RWPE2 (cell line): ENCODE data around the gene DGKQ.

ENCODE experiments used
- ATAC-seq: fragments of 200-7000 bp; cut with Tn5 transposase; 3 replicates; pipeline ENCODE4 v1.9.1; 2021; ENCODE audit warnings: low read depth
- DNase-seq: peaks from one replicate; pipeline ENCODE4 v3.0.0-alpha.2; 2020; ENCODE audit warnings: low spot score
- H3K27ac ChIP-seq: fragments of 450-650 bp; 2 replicates; pipeline ENCODE4 v1.5.1; 2017; ENCODE audit warnings: mild to moderate bottlenecking; ENCODE audit not compliant: poor library complexity, severe bottlenecking
- H3K27me3 ChIP-seq: fragments of 250-450 bp; sonication (Bioruptor Pico); 2 replicates; pipeline ENCODE4 v1.5.1; 2021; ENCODE audit warnings: mild to moderate bottlenecking, moderate library complexity; ENCODE audit not compliant: insufficient read depth, poor library complexity, severe bottlenecking
- H3K36me3 ChIP-seq: fragments of 250-450 bp; sonication (Bioruptor Pico); 2 replicates; pipeline ENCODE4 v1.5.1; 2020; ENCODE audit warnings: low read depth, mild to moderate bottlenecking, moderate library complexity
- H3K4me1 ChIP-seq: fragments of 250-450 bp; sonication (Bioruptor Pico); 2 replicates; pipeline ENCODE4 v1.5.1; 2021; ENCODE audit warnings: mild to moderate bottlenecking, moderate library complexity; ENCODE audit not compliant: insufficient read depth, poor library complexity, severe bottlenecking
- H3K4me3 ChIP-seq: fragments of 250-450 bp; sonication (Bioruptor Pico); 2 replicates; pipeline ENCODE4 v1.5.1; 2021; ENCODE audit warnings: mild to moderate bottlenecking, moderate library complexity; ENCODE audit not compliant: severe bottlenecking
- H3K9me3 ChIP-seq: fragments of 250-450 bp; sonication (Bioruptor Pico); 2 replicates; pipeline ENCODE4 v1.5.1; 2021; ENCODE audit warnings: mild to moderate bottlenecking, moderate library complexity; ENCODE audit not compliant: severe bottlenecking
- TF ChIP-seq, protein P1 (sequence below): fragments of 450-650 bp; IDR thresholded peaks from one replicate; pipeline ENCODE4 v1.5.1; 2017; ENCODE audit warnings: mild to moderate bottlenecking, moderate library complexity; ENCODE audit not compliant: poor library complexity, severe bottlenecking

The DGKQ gene

DNA sequence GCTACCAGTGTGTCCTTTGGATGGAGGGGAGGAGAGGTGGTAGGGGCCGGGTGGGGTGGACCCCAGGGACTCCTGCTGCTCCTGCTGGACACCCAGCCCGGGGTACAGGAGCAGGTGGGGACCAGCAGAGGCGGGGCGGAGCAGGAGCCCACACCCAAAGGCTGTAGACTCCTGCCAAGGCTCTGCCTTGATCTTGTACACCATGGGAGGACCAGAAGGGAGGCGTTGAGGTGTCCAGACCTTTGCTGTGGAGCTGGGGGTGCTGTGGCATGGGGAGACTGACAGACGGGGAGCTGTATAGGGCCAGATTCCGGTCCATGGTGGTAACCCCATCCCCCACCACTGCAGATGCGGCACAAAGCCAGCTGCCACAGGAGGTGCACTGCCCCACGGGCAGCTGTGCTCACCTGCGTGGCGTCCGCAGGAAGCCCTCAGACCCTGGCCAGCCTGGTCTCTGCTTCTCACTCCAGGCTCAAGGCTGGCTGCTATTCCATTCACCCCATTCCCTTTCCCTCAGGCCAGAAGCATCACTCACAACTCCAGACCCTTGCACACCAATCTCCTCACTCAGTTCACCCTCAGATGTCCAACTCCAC is 24.8 kb upstream of the DGKQ start:
- ATAC-seq = peak; percentile 6; the same call in 2 of the 3 replicates

DNA sequence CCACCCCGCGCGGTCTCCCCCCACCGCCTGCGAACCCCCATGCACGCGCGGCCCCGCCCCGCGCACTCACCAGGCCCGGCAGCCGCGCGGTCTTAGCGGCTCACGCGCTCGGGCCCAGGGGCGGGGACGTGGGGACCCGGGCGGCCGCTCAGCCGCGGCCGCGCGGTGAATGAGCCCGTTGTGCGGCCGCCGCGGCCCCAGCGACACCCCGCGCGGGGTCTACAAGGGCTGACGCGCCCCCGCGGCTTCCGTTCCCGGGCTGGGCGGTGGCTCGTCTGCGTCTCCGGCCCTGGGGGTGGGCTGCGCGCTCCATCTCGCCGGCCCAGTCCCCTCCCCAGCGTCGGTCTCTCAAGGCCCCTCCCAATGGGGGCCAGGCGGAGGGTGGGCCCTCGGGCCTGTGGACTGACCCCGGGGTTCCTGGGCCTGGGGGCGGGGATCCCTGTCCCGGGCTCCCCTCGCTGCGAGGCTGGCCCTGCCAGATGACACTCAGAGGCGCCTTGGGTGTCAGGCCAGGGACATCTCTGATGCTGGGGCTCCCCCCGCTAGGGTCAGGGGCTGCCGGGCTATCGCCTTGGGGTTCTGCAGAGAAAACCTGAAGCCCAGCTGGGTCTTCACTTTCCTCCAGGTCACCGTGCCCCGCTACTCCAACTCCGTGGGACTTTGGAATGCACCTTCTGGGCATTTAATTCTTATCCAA is 24.2 kb upstream of the DGKQ start:
- Histone ChIP-seq H3K9me3 (no peaks in the 10 kb centered on the region), H3K27me3 (peaks cover 58% of the 10 kb centered on the region), H3K4me1 (no peaks in the 10 kb centered on the region), H3K36me3 (no peaks in the 10 kb centered on the region), H3K4me3 (no peak overlapping the region), H3K27ac (no peak overlapping the region)
- TF ChIP-seq, protein P1, sequence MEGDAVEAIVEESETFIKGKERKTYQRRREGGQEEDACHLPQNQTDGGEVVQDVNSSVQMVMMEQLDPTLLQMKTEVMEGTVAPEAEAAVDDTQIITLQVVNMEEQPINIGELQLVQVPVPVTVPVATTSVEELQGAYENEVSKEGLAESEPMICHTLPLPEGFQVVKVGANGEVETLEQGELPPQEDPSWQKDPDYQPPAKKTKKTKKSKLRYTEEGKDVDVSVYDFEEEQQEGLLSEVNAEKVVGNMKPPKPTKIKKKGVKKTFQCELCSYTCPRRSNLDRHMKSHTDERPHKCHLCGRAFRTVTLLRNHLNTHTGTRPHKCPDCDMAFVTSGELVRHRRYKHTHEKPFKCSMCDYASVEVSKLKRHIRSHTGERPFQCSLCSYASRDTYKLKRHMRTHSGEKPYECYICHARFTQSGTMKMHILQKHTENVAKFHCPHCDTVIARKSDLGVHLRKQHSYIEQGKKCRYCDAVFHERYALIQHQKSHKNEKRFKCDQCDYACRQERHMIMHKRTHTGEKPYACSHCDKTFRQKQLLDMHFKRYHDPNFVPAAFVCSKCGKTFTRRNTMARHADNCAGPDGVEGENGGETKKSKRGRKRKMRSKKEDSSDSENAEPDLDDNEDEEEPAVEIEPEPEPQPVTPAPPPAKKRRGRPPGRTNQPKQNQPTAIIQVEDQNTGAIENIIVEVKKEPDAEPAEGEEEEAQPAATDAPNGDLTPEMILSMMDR = no peak
- no peak for DNase-seq
- ATAC-seq = no peak; the same call in 2 of the 3 replicates

More for the DNA sequence above, 24.8 kb upstream of the DGKQ start:
- Histone ChIP-seq H3K4me3 (no peak overlapping the region), H3K4me1 (no peaks in the 10 kb centered on the region), H3K36me3 (no peaks in the 10 kb centered on the region), H3K9me3 (no peaks in the 10 kb centered on the region), H3K27me3 (peaks cover 63% of the 10 kb centered on the region), H3K27ac (no peak overlapping the region)
- no peak for DNase-seq
- TF ChIP-seq, protein P1 = no peak

DNA sequence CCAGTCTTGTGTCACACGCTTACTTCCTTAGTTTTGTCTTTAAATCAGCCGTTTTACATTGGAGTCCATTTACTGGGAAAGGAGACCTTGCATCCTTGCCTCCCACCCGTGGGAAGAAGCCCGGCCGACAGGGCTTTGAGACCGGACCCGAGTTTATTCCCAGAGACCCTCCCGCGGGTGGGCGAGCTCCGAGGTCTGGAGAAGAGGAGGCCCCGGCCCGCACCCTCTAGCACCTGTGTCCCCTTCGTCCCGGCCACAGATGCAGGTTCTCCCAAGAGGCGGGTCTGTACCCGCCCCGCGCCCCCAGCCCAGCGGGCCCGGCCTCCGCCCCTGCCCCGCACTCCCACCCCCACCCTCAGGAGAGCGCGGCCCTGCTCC is 23.6 kb upstream of the DGKQ start:
- Histone ChIP-seq H3K27ac (no peak overlapping the region), H3K27me3 (peaks cover 53% of the 10 kb centered on the region), H3K36me3 (no peaks in the 10 kb centered on the region), H3K9me3 (no peaks in the 10 kb centered on the region), H3K4me3 (no peak overlapping the region), H3K4me1 (no peaks in the 10 kb centered on the region)
- ATAC-seq = no peak
- TF ChIP-seq, protein P1 = no peak
- no peak for DNase-seq

DNA sequence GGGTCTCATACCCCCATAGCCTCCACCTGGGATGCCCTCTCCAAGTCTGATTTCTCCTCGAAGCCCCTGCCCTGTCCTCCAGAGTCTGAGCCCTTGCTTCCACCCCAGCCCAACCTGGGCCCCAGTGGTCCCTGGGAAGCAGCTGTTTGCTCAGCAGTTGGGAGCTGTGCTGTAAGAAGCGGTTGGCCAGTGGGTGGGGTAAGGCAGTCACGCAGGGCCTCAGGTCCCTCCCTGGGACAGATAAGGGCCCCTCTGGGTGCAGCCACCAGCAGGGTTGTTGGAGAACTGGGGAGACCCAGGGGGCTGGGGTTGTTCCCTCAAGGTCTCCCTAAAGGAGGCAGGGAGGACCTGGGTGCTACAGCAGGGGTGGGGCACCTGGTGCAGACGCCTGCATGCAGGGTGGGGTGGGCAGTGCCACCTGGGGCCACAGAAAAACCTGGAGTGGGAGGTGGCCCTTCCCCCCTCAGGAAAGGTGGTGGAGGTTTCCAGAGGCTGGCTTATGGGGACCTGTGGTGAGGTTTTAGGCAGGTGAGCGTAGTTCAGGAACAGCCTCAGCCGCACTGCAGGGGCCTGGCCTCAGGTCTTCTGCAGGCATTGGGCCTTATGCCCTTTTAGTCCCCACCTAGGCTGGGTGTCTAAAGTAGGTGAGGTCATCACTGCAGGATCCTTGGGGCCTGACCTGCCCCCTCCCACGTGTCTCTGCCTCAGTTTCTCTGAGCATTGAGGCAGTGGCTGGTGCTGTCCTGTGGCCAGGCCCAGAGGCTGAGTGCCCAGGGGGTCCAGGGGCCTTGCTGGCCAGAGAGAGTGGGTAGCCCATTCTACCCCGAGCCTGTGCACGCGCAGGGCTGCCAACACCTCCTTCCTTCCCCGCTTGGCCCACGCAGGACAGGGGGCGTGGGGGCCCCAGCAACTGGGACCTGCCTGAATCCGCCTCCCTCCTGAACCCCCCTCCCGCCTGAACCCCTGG is 22.9 kb upstream of the DGKQ start:
- no peak overlapping the region for H3K4me3 ChIP-seq
- H3K36me3 ChIP-seq = no peaks in the 10 kb centered on the region
- H3K27me3 ChIP-seq = peaks cover 46% of the 10 kb centered on the region
- ATAC-seq (no peak), DNase-seq (no peak)
- no peak overlapping the region for H3K27ac ChIP-seq
- no peaks in the 10 kb centered on the region for H3K4me1 ChIP-seq
- TF ChIP-seq, protein P1 = no peak
- no peaks in the 10 kb centered on the region for H3K9me3 ChIP-seq
